Measurements from ENCODE around the gene MLIP.
"Not testable (repeated sequence)": the region's sequence is repeated elsewhere in the genome, so short reads cannot be mapped to it uniquely, and the experiment has no call there.

MLIP gene, protein sequence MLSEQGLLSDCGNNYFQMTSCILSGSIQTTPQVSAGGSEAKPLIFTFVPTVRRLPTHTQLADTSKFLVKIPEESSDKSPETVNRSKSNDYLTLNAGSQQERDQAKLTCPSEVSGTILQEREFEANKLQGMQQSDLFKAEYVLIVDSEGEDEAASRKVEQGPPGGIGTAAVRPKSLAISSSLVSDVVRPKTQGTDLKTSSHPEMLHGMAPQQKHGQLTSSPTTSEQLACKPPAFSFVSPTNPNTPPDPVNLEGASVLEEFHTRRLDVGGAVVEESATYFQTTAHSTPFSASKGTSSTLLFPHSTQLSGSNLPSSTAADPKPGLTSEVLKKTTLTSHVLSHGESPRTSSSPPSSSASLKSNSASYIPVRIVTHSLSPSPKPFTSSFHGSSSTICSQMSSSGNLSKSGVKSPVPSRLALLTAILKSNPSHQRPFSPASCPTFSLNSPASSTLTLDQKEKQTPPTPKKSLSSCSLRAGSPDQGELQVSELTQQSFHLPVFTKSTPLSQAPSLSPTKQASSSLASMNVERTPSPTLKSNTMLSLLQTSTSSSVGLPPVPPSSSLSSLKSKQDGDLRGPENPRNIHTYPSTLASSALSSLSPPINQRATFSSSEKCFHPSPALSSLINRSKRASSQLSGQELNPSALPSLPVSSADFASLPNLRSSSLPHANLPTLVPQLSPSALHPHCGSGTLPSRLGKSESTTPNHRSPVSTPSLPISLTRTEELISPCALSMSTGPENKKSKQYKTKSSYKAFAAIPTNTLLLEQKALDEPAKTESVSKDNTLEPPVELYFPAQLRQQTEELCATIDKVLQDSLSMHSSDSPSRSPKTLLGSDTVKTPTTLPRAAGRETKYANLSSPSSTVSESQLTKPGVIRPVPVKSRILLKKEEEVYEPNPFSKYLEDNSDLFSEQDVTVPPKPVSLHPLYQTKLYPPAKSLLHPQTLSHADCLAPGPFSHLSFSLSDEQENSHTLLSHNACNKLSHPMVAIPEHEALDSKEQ

GRCh38 chr6:54111341-54112045, at the start of gene MLIP:
TSS of gene MLIP (plus strand) at chr6:54111443. CDS start at chr6:54111480, 37 bp downstream.
- DNase-seq: no peak

- DNase-seq: no peak
These were observed 48.1 kb upstream of the MLIP start for GRCh38 chr6:54063228-54063539.

DNA sequence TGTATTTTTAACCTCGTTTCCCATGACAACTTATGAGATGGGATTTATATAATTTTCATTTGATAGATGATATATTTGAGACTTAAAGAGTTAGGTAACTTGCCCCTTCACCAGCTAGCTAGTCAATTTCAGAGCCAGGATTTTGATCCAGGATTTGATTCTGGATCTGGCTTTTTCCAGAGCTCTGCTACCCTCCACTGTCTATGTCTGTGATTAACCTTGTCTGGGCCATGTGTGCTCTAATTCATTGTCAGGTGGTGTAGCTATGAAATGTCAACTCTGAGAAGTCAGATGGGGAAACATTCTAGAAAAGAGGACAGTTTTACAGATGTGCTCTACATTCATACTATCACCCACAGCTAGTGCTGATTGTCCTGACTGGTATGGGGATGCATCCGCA, 42.5 kb upstream of the MLIP start:
- DNase-seq: no peak

- no peak for DNase-seq
These were observed 41.2 kb upstream of the MLIP start for GRCh38 chr6:54070025-54070424.

DNA sequence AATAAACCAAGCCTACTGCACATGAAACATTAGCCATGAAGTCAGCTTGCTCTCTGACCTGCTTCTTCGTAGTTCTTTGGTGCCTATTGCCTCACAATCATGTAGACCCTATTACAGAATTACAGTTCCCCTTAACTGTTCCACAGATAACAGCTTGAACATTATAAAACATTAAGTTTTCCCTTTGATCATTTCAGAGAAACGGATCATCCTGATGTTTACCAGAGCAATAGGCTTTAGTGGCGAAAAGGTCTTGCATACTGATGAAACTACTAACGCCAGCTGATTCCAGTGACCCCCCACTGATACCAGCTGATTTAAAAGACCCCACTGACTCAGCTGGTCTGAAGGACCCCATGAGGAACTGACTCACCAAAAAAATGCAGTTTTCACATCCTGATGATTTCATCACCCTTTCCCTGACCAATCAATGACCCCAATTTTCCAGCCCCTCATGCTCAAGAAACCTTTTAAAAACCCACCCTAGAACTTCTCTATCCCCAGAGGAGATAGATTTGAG, 39.4 kb upstream of the MLIP start:
- DNase-seq: no peak

DNA sequence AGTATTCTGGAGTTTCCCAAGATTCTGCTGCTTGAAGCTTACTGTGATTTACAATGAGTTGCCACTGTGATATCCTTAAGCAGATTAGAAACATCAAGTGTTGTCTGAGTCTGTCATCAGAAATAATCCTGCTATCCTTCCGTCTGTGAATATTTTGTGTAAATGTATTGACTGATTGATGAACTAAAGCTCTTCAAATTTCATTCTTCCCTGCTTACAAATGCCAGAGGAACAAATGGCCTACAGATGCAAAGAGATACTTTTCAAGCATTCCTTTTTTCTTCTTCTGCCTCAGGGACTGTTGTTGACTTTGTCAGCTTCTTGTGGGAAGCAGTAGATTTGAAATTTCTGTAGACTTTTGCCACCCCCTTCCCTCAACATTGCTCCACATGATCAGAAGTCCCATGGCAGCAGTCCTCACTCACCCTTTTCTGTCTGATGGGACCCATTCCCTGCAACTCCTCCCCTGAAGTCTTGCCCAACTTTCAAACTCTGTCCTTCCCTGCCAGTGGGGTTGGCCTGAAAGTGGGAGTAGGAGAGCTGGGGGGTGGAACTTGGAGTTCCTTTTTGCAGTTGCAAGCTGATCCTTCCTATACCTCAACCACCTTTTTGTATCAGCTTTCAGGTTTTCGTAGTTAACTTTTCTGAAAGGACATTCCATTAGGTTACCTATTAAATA, 38.5 kb upstream of the MLIP start:
- no peak for DNase-seq

DNA sequence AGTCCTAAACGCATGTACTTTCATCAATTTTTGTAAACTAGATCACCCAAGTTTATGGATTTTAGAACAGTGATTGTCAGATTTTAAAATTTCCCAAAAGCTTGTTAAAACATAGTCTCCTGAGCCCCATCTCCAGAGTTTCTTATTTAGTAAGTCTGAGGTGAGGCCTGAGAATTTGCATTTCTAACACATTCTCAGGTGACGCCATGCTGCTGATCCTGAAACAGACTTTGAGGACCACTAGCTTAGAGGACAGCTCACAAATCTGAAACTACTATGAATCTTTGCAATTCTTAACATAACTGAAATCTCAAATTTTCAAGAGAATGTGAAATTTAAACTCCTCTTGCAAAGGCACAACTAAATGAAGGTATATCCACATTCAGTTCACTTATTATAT, 37.8 kb upstream of the MLIP start:
- no peak for DNase-seq

GRCh38 chr6:54074109-54074508, 37.1 kb upstream of the MLIP start:
- DNase-seq: no peak

DNA sequence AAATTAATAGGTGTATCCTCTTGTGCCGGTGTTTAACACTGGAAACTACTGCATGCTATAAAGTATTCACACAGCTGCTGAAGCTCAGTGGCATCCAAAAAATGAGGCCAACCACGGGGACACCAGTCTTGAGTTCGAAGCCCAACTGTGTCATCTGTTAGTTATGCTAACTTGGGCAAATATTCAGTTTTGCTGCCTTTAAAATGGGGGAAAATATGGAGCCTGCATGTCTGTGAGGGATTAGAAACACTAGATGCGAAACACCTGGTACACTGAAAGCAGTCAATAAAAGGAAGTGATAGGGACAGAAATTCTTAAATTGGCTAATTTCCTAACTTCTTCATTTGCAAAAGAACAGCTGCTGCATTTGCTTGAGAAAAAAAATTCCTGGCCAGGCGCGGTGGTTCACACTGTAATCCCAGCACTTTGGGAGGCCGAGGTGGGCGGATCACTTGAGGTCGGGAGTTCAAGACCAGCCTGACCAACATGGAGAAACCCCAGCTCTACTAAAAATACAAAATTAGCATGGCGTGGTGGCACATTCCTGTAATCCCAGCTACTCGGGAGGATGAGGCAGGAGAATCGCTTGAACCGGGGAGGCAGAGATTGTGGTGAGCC, 36.6 kb upstream of the MLIP start:
- no peak for DNase-seq

DNA sequence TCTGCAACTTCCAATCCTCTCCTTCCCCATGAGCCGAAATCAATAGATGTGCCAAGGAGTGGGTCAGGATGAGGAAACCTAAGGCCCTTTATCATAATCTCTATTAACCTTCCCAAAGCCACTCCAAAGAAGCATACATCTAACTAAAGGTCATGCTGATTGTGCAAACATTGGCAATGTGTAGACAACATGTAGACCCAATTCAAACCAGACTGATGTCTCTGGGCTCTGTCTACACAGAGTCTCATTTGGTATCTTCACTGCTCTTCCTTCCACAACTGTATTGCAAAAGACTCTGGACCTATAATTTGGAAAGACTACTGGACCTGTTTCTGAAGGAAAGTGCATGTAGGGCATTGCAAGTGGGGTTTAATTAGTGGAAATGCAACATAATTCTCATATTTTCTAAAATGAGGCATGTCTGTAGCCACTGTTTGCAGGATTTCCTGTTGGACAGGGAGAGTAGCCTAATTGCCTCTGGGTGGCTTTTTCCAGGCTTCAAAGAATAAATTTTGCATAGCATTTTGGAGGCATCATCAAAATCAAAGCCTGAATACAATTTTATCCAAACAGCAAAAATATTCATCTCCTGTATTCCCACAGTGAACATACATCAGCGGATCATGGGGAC, 35.0 kb upstream of the MLIP start:
- DNase-seq: no peak

- not testable (repeated sequence) for DNase-seq
These were observed 29.7 kb upstream of the MLIP start for GRCh38 chr6:54081499-54081898.

DNA sequence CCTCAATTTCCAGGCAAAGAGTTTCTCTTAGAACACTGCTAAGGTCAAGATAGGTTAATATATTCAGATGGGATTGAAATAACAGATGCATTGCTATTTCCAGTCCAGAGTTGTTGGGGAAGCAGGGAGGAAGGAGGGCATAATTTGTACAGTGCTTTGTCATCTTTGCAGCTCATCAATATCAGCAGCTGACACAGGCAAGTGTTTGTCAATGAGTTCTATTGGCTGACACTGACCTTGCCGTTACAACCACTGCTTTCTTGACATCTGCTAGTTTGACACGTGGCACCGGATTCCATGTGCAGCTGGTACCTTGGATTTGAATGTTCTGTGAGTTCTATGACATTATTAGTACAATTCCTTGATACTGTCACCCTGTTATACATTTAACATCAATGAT, 28.0 kb upstream of the MLIP start:
- no peak for DNase-seq

DNA sequence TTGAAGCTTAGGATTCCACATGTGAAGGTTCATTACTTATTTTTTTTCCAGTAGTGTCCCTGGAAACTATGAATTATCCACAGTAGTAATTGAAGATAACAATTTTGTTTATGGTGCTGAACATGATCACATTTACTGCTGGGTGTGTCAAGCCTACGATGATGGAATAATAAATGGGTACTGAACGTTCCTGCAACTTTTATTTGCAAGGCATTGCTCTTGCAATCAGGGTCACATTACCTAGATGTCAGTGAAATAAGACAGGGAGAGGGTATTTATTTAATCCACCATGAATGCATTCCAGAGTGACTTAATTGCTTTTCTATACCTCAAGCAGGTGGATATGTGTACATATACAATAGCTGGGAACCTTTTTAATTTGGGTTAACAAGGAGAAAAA, 27.0 kb upstream of the MLIP start:
- no peak for DNase-seq

GRCh38 chr6:54085047-54085446, 26.2 kb upstream of the MLIP start:
- no peak for DNase-seq

DNA sequence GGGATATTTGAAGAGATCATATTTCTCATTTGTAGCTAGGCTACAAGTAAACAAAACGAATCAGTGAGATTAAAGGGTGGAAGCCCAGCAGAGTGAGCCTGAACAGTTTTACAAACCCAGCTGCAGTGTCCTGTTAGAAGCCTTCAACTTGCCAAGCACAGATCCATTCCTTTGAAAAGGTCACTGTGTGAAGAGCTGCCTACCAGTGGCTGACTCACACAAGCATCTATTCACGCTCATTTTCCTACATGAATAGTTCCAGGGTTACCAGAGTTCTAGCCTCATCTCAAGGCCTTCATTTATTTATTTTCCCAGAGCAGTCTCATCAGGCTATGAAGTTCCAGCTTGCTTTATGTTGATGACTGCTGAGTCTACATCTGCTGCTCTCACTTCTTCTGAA, 25.7 kb upstream of the MLIP start:
- DNase-seq: no peak

GRCh38 chr6:54086439-54086838, 24.8 kb upstream of the MLIP start:
- no peak for DNase-seq

DNA sequence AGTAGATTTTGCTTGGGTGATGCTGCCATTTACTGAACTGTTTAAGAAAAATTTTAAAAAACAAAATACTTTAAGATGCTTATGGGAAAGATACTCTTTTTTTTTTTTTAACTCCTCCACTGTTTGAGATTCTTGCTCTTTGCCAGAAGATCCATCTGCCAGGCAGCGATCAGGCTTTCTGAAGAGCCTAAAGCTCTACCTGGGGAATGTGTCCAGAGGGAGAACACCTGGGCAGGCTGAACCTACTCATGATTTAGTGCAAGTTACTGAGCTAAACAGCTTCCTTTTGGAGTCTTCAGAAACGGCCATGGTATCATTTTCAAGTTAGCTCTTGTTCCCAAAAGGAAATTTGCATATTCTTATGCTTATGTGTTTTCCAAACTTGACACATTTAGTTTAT, 23.5 kb upstream of the MLIP start:
- no peak for DNase-seq

- DNase-seq: no peak
These were observed 17.8 kb upstream of the MLIP start for GRCh38 chr6:54093326-54093948.

GRCh38 chr6:54094293-54094692, 16.9 kb upstream of the MLIP start:
- DNase-seq: no peak

- no peak for DNase-seq
These were observed 16.5 kb upstream of the MLIP start for GRCh38 chr6:54094786-54095185.

DNA sequence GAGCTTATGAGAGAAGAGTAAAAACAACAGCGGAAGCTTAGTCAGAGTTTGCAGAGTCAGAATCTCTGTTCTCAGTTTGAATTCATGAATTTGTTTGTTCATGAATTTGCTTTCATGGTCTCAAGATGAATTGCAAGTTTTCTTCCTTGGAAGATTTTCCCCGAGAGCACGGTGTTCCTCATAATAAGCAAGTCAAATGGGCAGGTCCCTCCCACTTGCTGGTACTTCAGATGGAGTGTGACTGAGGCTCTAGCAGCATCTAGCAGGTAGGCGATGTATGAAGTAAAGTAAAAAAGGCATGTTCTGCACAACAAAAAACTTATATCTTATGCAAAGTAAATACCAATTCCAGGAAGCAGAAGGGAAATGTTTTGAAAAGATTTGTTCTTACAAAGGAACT, 15.5 kb upstream of the MLIP start:
- no peak for DNase-seq
